IPS DF 4.7 (cell line): ENCODE results near the gene DAPK2.

Experiments
- DNase-seq: peaks from one replicate; pipeline ENCODE4 v3.0.0-alpha.2; 2013; ENCODE audit warnings: low spot score; ENCODE audit errors: extremely low read depth

DAPK2 gene

DNA sequence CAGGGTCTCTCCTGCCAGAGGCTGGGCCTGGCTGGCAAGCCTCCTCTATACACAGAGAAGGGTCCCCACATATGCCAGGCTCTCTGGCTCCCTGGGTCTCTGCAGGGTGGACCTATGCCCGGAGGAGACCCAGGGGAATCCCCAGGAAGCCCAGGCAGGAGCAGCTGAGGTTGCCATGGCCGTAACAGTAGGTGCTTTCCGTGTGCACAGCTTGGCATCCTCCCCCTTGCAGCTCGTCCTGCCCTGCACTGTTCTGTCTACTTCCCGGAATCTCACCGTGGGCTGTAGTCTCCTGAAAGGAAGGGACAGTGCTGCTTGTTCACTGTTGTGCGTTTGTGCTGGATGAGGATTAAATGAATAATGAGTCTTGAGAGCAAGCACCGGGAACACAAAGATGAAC is 47.8 kb downstream of the DAPK2 start:
- no peak for DNase-seq

DNA sequence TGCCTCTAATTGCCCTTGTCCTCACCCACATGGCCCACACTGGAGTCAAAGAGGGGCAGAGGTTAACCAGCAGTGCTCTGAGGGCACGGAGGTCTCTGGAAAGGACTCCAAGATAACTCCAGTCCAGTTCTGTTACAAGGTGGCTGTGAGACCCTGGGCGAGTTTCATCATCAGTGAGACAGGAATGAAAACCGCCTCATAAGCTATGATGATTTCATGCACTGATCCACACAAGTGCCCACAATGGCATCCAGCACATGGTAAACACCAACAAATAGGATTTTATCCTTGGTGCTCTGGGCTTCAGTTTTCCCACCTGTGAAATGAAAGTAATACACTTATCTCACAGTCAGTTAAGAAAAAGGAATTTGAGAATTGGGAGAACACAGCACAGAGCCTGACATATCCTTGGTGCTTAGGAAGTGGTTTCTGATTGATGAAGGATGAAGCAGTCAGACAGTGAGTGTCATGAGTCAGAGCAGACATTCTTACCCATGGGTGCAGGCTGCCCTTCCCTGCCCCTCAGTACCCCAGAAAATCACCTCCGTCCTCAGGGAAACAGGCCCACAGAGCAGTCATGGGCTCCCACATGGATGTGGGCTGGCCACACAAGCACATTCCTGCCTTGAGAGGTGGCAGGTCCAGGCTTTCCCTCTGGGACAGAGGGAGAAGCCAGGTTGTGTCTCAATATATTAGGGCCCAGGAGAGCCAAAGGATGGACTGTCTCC is 48.4 kb downstream of the DAPK2 start:
- DNase-seq: no peak

DNA sequence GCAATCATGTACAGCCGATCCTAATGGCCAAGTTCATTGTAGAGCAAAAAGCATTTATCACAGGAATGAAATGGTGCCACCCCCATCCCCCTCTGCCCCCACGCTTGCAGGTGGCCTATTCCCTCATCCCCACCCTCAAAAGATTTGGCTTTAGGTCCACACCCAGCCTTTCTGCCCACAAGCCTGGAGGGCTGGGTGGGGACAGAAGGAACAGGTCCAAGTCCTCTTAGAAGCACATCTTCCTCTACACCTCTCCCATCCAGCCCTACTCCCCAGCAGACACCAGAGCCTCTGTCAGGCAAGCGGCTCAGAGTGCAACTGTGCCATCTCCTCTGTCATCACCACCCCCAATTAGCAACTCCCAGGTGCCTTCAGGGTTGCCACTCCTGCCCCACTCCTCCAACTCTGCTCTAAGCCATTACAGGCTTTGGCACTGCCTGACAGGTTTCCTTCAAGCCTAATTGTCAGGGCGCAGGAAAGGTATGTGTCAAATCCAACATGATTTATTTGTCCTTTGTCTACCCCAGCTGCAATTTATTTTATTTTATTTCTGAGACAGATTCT is 49.4 kb downstream of the DAPK2 start:
- DNase-seq: no peak

GRCh38 chr15:63995789-63996188 is 50.5 kb downstream of the DAPK2 start:
- DNase-seq: no peak

GRCh38 chr15:63994073-63994600 is 52.1 kb downstream of the DAPK2 start:
- no peak for DNase-seq

- no peak for DNase-seq
Measured at GRCh38 chr15:63992300-63992699, 54.0 kb downstream of the DAPK2 start.

GRCh38 chr15:63991706-63992105 is 54.6 kb downstream of the DAPK2 start:
- DNase-seq: no peak

- DNase-seq: no peak
Measured at GRCh38 chr15:63990454-63990853, 55.8 kb downstream of the DAPK2 start.

GRCh38 chr15:63987796-63988378 is 58.4 kb downstream of the DAPK2 start:
- no peak for DNase-seq

DNA sequence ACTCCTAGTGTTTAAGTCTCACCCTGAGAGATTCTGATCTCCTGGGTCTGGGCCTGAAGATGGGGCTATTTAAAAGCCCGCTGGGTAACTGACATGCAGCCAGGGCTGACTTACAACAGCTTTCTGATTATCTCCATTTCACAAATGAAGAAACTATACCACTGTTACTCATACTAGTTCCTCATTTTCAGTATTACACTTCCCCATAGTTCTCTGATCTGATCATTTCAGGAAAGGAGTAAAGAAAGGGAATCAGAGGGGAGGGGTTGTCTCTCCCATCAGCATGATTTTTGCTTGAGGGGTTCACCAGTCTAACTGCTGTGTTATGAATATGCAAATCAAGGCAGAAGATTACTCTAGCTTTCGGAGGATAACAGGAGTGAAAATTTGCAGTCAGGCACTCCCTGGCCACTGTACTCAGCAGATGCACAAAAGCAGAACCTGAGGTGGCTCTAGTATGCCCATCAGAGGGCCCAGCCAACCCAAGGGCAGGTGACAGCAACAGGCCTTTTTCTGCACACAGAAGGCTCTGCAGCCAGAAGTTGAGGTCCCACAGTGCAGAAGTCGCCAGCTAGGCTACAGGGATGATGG is 59.4 kb downstream of the DAPK2 start:
- no peak for DNase-seq

GRCh38 chr15:63986185-63986680 is 60.1 kb downstream of the DAPK2 start:
- no peak for DNase-seq

DNA sequence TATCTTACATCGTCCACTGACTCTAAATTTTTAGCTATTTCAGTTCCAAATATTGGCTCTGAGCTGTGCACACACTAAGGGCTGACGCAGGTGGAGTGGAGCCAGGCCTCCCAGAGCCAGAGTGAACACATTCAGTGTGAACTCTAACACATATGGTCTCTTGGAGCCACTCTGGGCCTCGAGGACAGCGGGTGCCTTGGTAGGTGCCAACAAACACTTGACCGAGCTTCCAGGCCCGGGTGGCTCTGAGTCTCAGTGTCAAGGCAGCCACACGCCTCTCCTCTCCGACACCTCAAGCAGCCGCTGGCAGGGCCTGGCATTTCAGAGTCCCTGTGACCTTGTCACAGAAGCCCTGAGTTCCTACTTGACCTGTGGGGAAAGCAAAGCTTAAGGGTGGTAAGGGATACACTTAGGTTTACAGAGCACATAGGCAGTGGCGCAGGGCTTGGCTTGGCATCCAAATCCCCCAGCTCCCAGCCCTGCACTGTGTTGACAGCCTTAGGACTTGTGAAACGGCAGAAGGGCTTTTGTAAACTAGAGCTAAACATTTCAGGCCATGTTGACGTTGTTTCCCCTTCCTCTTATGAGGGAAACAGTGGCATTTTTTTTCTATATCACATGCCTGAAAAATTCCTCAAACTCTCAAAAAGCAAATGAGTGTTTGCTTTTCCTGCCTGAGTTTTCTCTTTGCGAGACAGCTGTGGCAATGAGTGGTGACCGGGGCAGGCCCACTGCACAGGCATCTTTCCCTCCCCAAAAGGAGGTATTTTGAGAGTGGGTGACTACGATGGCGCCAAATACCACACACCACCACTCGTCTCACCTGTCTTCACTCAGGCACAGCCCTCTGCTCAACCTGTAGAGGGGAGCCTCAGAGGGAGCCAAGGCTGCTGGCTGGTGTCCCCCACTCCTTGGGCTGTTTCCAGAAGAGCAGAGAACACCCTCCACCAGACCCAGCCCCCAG is 60.8 kb downstream of the DAPK2 start:
- no peak for DNase-seq

DNA sequence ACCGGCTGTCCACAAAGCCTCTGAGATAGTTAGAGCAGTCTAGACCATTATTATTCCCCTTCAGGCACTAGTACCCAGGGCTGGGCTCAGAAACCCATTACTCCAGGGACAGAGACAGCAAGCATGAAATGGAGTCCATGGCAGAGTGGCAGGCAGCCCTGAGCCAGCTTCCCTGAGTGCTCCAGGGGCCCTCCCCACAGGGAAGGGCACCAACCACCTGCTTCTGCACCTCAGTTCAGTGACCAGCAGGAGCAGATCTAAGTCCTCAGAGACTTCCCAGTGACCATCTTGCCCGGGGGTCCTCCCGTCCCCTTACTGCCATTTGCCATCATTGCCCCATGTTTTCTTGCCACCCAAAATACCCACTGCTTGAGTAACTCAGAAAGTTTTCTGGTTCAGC is 62.0 kb downstream of the DAPK2 start:
- no peak for DNase-seq

DNA sequence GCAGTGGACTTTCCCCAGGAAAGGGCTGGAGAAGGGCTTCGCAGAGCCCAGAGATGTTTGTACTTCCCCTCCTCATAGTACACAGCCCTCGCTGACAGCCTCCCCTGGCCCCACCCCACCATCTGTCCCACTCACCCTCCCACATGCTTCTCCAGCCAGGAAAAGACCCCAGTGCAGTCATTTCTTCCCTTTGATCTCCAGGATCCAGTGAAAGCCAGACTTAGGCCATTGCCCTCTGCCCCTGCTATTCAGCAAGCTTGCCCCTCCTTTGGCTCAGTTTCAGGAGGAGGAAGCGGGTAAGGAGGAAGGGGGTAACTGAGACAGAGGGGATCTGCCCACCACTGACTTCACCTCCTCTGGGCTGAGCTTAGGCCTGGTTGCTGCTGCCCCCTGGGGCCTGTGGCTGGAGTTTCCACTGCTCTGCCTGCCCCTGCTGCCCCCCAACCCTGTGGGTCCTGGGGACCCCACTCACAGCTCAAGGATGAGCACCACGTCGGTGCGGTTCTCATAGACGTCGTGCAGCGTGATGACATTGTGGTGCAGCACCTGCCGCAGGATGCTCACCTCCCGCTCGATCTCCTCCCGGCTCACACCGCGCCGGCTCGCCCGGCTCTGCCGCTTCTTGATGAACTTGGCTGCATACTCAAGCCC is 63.1 kb downstream of the DAPK2 start:
- no peak for DNase-seq

DNA sequence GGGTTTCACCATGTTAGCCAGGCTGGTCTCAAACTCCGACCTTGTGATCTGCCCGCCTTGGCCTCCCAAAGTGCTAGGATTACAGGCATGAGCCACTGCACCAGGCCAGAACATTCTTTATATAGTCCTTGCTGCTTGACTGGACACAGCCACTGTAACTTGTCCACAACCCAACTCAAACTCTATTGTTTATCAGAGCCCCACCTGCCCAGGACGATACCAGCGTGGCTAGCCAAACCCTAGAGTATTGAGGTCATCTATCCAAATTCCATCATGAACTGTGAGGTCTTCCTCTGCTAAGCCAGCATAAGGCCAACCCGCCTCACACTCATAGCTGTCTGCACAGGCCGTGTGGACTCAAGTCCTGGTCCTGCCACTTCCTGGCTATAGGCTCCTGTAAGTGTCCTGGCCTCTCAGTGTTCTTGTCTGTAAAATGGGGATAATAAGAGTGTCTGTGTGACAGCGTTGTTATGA is 63.9 kb downstream of the DAPK2 start:
- no peak for DNase-seq

GRCh38 chr15:63981596-63982320 is 64.5 kb downstream of the DAPK2 start:
- DNase-seq: no peak

DNA sequence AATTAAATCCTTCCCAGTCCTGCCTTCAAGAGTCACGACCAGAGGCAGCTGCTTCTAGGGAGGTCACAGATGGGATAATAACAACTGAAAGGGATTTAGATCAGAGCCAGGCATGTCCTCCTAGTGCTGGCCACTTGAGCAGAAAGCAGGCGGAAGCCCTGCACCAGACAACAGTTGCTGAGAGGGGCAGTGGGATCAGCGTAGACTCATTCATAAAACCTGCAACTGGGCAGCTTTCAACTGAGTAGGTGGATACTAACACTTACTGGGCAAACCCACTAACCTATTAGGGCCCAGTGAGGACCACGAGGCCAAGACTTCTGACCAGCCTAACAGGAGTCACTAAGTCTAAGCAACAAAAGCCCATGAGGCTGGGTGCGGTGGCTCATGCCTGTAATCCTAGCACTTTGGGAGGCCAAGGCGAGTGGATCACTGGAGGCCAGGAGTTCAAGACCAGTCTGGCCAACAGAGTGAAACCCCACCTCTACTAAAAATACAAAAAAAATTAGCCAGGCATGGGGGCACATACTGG is 67.0 kb downstream of the DAPK2 start:
- no peak for DNase-seq

GRCh38 chr15:63978511-63979261 is 67.6 kb downstream of the DAPK2 start:
- no peak for DNase-seq

DNA sequence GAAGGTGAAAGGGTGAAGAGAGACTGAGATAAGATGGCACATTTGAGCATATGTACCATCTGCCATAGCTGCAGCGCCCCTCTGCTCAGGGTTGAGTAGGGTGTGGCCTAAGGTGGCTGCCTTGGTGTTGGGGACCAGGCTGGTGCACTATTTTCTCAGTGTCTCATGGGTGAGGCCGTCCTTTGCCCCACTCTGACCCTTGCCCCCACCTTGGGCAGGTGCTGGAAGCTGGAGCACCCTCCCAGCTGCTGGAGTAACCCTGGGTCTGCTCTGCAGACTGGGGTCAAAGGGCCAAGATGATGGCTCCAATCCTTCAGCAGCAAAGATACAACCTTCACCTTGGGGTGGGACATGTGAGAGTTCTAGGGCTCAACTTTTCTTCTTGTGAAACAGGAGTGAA is 69.2 kb downstream of the DAPK2 start:
- no peak for DNase-seq
